Esophagus squamous epithelium (tissue), 4 donors: ENCODE results near the gene CACNB1.

ENCODE experiments used
- POLR2A ChIP-seq, 4 donors: fragments of 450-650 bp; IDR thresholded peaks; one replicate each; pipeline ENCODE4 v1.6.1; 2017; ENCODE audit warnings: antibody characterized with exemption in 4 of 4, mild to moderate bottlenecking in 4 of 4, moderate library complexity in 3 of 4
- TF ChIP-seq, protein P1 (sequence below), 6 experiments: fragments of 450-650 bp in 4 of 6; fragments of 200-600 bp in 2 of 6; sonication (generic) in 2 of 6; IDR thresholded peaks; one replicate each; pipeline ENCODE4 v1.5.1; 2016 to 2019; ENCODE audit warnings: antibody characterized with exemption in 6 of 6, mild to moderate bottlenecking in 4 of 6, moderate library complexity in 4 of 6

DNA sequence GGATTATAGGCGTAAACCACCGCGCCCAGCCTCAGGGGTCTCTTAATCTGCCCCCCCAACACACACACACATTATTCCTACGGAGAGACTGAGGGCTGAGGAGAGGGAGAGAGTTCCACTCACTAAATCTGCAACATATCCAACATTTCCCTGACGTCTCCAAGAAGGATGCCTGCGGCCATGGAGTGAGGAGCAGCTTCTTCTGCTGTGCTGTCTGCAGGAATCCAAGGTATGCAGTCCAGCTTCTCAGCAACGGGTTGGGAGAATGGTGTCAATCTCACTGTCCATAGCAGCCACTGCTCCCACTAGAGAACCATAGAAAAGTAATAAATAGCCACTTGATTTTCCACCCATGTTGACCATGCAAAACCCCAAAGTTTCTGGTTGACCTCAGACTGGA is 41.0 kb downstream of the CACNB1 start:
- TF ChIP-seq, protein P1, sequence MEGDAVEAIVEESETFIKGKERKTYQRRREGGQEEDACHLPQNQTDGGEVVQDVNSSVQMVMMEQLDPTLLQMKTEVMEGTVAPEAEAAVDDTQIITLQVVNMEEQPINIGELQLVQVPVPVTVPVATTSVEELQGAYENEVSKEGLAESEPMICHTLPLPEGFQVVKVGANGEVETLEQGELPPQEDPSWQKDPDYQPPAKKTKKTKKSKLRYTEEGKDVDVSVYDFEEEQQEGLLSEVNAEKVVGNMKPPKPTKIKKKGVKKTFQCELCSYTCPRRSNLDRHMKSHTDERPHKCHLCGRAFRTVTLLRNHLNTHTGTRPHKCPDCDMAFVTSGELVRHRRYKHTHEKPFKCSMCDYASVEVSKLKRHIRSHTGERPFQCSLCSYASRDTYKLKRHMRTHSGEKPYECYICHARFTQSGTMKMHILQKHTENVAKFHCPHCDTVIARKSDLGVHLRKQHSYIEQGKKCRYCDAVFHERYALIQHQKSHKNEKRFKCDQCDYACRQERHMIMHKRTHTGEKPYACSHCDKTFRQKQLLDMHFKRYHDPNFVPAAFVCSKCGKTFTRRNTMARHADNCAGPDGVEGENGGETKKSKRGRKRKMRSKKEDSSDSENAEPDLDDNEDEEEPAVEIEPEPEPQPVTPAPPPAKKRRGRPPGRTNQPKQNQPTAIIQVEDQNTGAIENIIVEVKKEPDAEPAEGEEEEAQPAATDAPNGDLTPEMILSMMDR (IDR thresholded peaks at IDR 0.05) = no peak
- no peak for TF ChIP-seq POLR2A (IDR thresholded peaks at IDR 0.05)
